GM12864 (cell line): ENCODE results near the gene ABL2.

Source experiments
- DNase-seq: peaks from one replicate; pipeline ENCODE4 v3.0.0-alpha.2; 2011; ENCODE audit warnings: low read depth
- H3K4me3 ChIP-seq: 2 replicates; pipeline ENCODE4 v1.5.1; 2011; ENCODE audit warnings: mild to moderate bottlenecking, low read depth, low read length, control low read depth
- CTCF ChIP-seq: IDR thresholded peaks from 2 replicates; pipeline ENCODE4 v1.5.1; 2011; ENCODE audit warnings: low read depth, mild to moderate bottlenecking, moderate library complexity, low read length, control low read depth, inconsistent platforms; ENCODE audit errors: missing control alignments

Gene ABL2

GRCh38 chr1:179156708-179157107 lies 72.8 kb downstream of the ABL2 start:
- no peak overlapping the region for H3K4me3 ChIP-seq
- no peak for DNase-seq
- TF ChIP-seq CTCF = no peak

- TF ChIP-seq CTCF = no peak
- no peak overlapping the region for H3K4me3 ChIP-seq
- DNase-seq = no peak
Measured at GRCh38 chr1:179156026-179156425, 73.5 kb downstream of the ABL2 start.

- no peak for TF ChIP-seq CTCF
- DNase-seq = no peak
- no peak overlapping the region for H3K4me3 ChIP-seq
Measured at GRCh38 chr1:179155615-179156014, 73.9 kb downstream of the ABL2 start.

- no peak for DNase-seq
- TF ChIP-seq CTCF = no peak
- H3K4me3 ChIP-seq = no peak overlapping the region
Measured at GRCh38 chr1:179154437-179154836, 75.0 kb downstream of the ABL2 start.

- no peak for DNase-seq
- no peak overlapping the region for H3K4me3 ChIP-seq
- no peak for TF ChIP-seq CTCF
Measured at GRCh38 chr1:179153217-179153616, 76.3 kb downstream of the ABL2 start.

- H3K4me3 ChIP-seq = no peak overlapping the region
- TF ChIP-seq CTCF = no peak
- no peak for DNase-seq
Measured at GRCh38 chr1:179151908-179152682, 77.4 kb downstream of the ABL2 start.

- TF ChIP-seq CTCF = no peak
- DNase-seq = no peak
- no peak overlapping the region for H3K4me3 ChIP-seq
Measured at GRCh38 chr1:179146911-179147310, 82.6 kb downstream of the ABL2 start.
